Activated T-helper 1 cell treated with Interleukin-2 at 50 U/mL for 16 hours (primary cell): Measurements from ENCODE around the gene NPIPA7.
"Not testable (repeated sequence)": the region's sequence is repeated elsewhere in the genome, so short reads cannot be mapped to it uniquely, and the experiment has no call there.

Experiments
- DNase-seq: peaks from one replicate; pipeline ENCODE4 v3.0.0-alpha.2; 2020; ENCODE audit warnings: low read depth

Gene NPIPA7

GRCh38 chr16:16420515-16420914 lies 41.6 kb downstream of the NPIPA7 start:
- DNase-seq, result not testable (repeated sequence)

DNA sequence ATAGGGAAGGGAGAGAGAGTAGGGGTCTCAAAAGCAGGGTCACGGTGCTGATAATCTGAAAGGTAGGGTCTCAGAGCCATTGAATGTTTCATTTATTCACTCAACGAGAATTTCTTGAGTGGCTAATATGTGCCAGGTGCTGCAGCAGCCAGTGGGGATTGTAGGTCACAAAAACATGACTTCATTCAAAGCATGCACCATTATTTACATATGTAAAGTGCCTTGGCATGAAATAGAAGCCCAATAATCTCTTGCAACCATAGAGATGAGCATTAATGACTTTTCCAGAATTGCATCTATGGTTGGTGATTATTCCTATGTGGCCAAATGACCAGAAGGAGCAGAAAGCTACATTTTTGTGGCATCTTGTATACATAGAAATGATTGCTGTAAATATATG lies 46.2 kb downstream of the NPIPA7 start:
- not testable (repeated sequence) for DNase-seq

DNA sequence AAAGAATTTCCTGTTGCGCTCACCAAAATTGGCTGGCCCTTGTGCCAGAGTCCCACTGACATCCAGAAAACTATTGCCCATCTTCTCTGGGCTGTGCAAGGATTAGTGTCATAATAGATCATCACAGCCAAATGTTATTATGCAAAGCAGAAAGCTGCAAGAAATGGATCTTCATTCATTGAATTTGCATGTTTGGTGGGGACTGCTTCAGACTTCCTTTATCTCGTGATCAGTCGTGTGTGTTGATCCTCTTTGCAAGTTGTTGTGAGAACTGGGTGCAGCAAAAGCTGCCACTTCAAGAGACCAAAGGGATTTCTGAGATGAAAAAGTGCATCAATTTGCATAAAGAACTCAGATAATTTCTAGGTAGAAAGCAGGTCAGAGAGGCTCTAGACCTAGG lies 52.2 kb downstream of the NPIPA7 start:
- DNase-seq, result not testable (repeated sequence)

- DNase-seq, result not testable (repeated sequence)
Measured at GRCh38 chr16:16434711-16435110, 55.8 kb downstream of the NPIPA7 start.

DNA sequence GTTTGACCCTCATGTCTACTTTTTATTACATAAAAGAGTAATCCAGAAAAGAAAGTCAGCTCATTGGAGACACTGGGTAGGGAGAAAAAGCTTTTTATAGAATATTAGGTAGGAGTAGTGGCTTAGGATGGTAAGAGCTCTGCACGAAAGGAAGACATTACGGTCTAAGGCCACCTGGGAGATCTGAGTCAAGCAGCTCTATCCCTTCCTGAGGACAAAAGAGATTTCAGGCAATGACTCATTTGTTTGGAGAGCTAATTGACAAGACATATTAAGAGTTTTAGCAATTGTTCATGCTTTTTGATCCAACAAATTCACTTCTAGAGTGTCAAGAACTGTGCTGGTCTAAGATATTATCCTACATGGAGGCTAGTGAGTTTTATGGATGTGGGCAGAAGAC lies 62.5 kb downstream of the NPIPA7 start:
- not testable (repeated sequence) for DNase-seq
